HEK293T (cell line): Measurements from ENCODE around the gene DOCK2.

Source experiments
- BHLHE40 ChIP-seq: fragments of 450-650 bp; IDR thresholded peaks from 2 replicates; pipeline ENCODE4 v1.6.1; 2016; ENCODE audit warnings: mild to moderate bottlenecking, moderate library complexity, borderline replicate concordance
- ELF4 ChIP-seq: fragments of 450-650 bp; IDR thresholded peaks from 2 replicates; pipeline ENCODE4 v1.6.1; 2017; ENCODE audit warnings: antibody characterized with exemption
- FOXA1 ChIP-seq: fragments of 450-650 bp; IDR thresholded peaks from 2 replicates; pipeline ENCODE4 v1.6.1; 2016; ENCODE audit warnings: mild to moderate bottlenecking
- FOXK2 ChIP-seq: fragments of 450-650 bp; IDR thresholded peaks from 2 replicates; pipeline ENCODE4 v1.6.1; 2016; ENCODE audit warnings: mild to moderate bottlenecking
- HDGF ChIP-seq: fragments of 450-650 bp; IDR thresholded peaks from 2 replicates; pipeline ENCODE4 v1.6.1; 2017; ENCODE audit warnings: antibody characterized with exemption, borderline replicate concordance
- LEF1 ChIP-seq: fragments of 450-650 bp; IDR thresholded peaks from 2 replicates; pipeline ENCODE4 v1.6.1; 2017; ENCODE audit warnings: mild to moderate bottlenecking, borderline replicate concordance
- TARDBP ChIP-seq: fragments of 450-650 bp; IDR thresholded peaks from 2 replicates; pipeline ENCODE4 v1.6.1; 2016

- TF ChIP-seq FOXA1 (no peak), BHLHE40 (no peak), TARDBP (no peak), FOXK2 (no peak), ELF4 (no peak), LEF1 (no peak), HDGF (no peak)
Measured at GRCh38 chr5:169970911-169971765, 334.1 kb downstream of the DOCK2 start.
